Mucosa of stomach (tissue), 1 donor: ENCODE results near the gene IBA57.
"Not testable (repeated sequence)": the region's sequence is repeated elsewhere in the genome, so short reads cannot be mapped to it uniquely, and the experiment has no call there.

ENCODE experiments used
- H3K27me3 ChIP-seq: one replicate; pipeline ENCODE4 v1.7.0; 2013; ENCODE audit warnings: mild to moderate bottlenecking, low read length; ENCODE audit not compliant: control insufficient read depth, insufficient read depth
- H3K36me3 ChIP-seq: one replicate; pipeline ENCODE4 v1.7.0; 2013; ENCODE audit warnings: low read length; ENCODE audit not compliant: control insufficient read depth, insufficient read depth
- H3K4me1 ChIP-seq: one replicate; pipeline ENCODE4 v1.7.0; 2013; ENCODE audit warnings: mild to moderate bottlenecking, low read length; ENCODE audit not compliant: control insufficient read depth, insufficient read depth
- H3K4me3 ChIP-seq: one replicate; pipeline ENCODE4 v1.7.0; 2013; ENCODE audit warnings: low read length
- H3K9ac ChIP-seq: one replicate; pipeline ENCODE4 v1.7.0; 2013; ENCODE audit warnings: mild to moderate bottlenecking, low read length, moderate library complexity
- H3K9me3 ChIP-seq: one replicate; pipeline ENCODE4 v1.7.0; 2013; ENCODE audit warnings: mild to moderate bottlenecking, low read length, moderate library complexity; ENCODE audit not compliant: control insufficient read depth
- donor health status: Pancreatic carcinoma.

IBA57 gene

DNA sequence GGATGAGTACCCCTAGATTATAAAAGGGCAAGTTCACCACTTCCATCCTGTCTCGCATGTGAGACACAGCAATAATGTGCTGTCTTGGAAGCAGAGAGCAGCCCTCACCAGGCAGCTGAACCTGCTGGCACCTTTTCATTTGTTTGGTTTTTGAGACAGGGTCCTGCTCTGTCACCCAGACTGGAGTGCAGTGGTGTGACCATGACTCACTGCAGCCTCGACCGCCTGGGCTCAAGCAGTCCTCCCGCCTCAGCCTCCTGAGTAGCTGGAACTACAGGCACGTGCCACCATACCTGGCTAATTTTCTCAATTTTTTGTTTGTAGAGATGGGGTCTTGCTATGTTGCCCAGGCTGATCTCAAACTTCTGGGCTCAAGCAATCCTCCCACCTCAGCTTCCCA is 62.5 kb downstream of the IBA57 start:
- not testable (repeated sequence) for H3K4me3 ChIP-seq, H3K4me1 ChIP-seq, H3K9me3 ChIP-seq, H3K36me3 ChIP-seq, H3K9ac ChIP-seq, H3K27me3 ChIP-seq

DNA sequence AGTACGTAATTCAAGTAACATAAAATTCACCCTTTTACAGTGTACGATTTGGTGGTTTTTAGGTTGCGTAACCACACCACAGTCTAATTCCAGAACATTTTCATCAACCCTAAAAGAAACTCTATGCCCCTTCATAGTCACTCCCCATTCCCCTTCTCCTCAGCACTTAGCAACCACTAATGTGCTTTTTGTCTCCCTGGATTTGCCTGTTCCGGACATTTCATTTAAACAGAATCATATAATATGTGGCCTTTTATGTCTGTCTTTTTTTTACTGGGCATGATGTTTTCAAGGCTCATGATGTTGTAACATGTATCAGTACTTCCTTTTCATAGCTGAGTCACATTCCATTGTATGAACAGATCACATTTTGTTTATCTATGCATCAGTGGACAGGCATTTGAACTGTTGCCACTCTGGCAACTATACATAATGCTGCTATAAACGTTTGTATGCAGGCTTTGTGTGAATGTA is 63.0 kb downstream of the IBA57 start:
- H3K9ac ChIP-seq: no peak overlapping the region
- H3K27me3 ChIP-seq: no peaks in the 10 kb centered on the region
- H3K9me3 ChIP-seq: no peaks in the 10 kb centered on the region
- H3K4me3 ChIP-seq: no peak overlapping the region
- peaks cover 4% of the 10 kb centered on the region for H3K4me1 ChIP-seq
- H3K36me3 ChIP-seq: no peaks in the 10 kb centered on the region

DNA sequence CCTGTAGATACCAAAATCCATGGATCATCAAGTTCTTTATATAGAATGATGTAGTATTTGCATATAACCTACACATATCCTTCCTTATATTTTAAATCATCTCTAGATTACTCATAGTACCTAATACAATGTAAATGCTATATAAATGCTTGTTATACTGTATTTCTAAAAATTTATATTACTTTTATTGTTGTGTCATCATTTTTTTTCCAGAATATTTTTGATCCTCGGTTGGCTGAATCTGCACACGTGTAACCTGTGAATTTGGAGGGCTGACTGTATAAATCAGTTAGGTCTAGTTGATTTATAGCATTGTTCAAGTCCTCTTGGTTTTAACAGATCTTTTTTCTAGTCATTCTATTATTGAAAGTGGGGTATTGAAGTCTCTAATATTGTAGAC is 65.6 kb downstream of the IBA57 start:
- no peaks in the 10 kb centered on the region for H3K27me3 ChIP-seq
- peaks cover 4% of the 10 kb centered on the region for H3K4me1 ChIP-seq
- no peaks in the 10 kb centered on the region for H3K36me3 ChIP-seq
- no peak overlapping the region for H3K9ac ChIP-seq
- H3K9me3 ChIP-seq: no peaks in the 10 kb centered on the region
- H3K4me3 ChIP-seq: no peak overlapping the region
